Effector CD8-positive, alpha-beta T cell (primary cell): ENCODE data around the gene STPG2.
"Not testable (repeated sequence)": the region's sequence is repeated elsewhere in the genome, so short reads cannot be mapped to it uniquely, and the experiment has no call there.

ENCODE experiments used
- DNase-seq: peaks from one replicate; lab custom pipeline; 2025; lab: John Stamatoyannopoulos, UW

STPG2 gene

DNA sequence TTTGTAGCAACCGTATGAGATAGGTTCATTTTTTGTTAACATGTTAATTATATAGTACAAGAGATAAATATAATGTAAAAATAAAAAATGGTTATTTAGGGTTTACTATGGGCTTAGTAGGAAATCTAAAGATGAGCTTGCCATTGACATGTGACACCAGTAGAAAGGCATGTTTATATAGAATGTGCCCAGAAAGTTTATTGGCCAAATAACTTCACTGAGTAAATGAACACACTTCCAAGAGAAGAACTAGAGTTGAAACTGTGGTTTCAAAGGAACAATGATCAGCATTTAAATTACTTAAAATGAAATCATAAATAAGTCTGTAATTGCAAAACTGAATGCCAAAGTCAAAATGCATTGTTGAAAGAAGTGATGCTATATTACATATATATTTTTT is 503.3 kb downstream of the STPG2 start:
- DNase-seq, result no peak

DNA sequence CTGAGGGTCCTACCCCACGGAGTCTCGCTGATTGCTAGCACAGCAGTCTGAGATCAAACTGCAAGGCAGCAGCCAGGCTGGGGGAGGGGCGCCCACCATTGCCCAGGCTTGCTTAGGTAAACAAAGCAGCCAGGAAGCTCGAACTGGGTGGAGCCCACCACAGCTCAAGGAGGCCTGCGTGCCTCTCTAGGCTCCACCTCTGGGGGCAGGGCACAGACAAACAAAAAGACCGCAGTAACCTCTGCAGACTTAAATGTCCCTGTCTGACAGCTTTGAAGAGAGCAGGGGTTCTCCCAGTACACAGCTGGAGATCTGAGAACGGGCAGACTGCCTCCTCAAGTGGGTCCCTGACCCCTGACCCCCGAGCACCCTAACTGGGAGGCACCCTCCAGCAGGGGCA is 509.4 kb downstream of the STPG2 start:
- not testable (repeated sequence) for DNase-seq

- no peak for DNase-seq
Observed at GRCh38 chr4:97627750-97628149, 515.5 kb downstream of the STPG2 start.

DNA sequence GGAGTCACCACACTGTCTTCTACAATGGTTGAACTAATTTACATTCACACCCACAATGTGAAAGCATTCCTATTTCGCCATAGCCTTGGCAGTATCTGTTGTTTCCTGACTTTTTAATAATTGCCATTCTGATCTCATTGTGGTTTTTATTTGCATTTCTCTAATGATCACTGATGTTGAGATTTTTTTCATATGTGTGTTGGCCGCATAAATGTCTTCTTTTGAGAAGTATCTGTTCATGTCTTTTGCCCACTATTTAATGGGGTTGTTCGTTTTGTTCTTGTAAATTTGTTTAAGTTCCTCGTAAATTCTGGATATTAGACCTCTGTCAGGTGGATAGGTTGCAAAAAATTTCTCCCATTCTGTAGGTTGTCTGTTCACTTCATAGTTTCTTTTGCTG is 519.1 kb downstream of the STPG2 start:
- DNase-seq, result no peak

DNA sequence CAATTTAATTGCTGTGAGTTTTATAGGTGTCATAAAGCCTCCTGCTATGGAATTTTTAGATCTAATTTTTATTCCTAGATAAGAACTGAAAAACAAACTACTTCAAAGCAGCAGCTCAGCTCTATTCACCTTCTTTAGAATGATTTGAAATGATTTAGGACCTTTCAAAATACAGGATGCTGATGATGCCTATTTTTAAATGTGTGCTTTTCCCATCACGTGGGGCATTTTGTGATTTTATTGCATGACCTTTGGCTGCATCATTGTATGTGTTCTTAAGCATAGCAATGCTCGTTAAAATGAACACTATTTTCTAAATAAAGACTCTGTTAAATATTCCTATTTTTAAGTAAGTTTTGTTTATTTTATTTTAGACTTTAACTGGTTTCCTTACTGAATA is 537.3 kb downstream of the STPG2 start:
- DNase-seq, result no peak

DNA sequence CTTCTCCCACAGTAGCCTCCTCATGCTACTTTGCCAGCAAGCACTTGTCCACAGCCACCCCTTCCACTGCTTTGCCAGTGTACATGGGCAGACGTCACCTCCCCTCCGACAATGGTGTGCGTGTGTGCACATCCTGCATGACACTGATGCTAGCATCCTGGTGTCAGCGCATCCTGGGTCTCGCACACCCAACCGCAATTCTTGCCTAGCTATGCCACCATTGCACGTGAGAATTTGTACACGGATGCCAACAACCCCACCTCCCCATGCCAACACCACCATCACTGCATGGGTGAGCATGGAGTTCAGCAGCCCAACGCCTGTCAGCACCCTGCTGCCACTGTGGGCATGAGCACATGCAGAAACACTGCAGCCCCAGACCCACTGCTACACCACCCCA is 550.0 kb downstream of the STPG2 start:
- DNase-seq, result no peak

DNA sequence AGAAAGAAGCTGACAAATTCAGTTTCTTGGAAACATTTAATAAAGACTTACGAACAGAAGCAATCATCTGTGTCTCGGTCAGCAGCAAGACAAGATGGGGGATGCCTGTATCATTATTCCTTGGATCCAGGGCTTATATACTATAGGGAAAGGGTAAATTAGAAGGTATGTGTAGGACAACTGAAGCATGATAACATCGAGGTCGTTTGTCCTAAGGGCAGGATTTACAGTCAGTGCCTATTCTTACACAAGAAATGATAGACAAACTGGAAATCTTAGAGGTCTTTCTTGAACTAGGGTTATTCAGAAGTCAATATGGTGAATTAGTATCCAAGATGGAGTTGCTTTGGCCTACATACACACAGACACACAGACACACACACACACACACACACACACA is 553.0 kb downstream of the STPG2 start:
- no peak for DNase-seq

DNA sequence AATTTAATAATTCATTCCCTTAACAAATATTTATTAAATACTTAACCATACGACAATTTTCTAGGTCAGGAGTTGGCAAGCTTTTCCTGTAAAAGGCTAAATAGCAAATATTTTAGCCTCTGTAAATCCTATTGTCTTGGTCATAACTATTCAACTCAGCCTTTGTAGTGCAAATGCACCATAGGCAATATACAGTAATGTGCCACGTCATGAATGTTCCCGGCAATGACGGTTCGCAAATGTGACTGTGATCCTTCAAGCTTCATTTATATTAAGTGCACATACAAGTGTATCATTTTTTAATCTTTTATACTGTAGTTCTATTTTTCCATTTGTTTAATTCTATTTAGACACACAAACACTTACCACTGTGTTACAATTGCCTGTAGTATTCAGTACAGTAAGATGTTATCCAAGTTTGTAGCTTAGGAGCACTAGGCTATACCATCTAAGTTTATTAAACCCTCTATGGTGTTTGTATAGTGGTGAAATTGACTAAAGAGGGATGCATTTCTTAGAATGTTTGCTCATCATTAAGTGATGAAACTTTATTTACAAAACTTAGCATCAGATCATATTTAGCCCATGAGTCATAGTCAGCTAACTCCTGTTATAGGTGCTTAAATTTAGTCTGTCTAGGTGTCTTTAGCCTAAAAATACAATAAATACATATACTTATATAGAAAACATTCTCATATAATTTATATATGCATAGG is 553.6 kb downstream of the STPG2 start:
- DNase-seq, result no peak

DNA sequence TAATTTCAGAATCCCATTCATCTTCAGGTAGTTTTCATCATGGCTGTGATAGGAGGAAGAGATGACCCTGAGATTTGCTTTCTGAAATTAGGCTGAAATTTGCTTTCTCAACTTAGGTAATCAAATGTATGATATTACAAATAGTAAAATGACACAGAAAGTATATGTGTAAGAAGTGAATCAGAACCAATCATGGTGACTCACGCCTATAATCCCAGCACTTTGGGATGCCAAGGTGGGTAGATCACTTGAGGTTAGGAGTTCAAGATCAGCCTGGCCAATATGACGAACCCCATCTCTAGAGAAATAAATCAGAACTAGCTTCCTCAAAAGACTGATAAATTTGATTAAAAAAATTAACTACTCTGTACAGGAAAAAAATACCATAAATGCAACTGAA is 555.4 kb downstream of the STPG2 start:
- no peak for DNase-seq

GRCh38 chr4:97585274-97585673 is 558.0 kb downstream of the STPG2 start:
- DNase-seq, result no peak

- no peak for DNase-seq
Observed at GRCh38 chr4:97582890-97583289, 560.4 kb downstream of the STPG2 start.

GRCh38 chr4:97577004-97577403 is 566.3 kb downstream of the STPG2 start:
- DNase-seq, result no peak

DNA sequence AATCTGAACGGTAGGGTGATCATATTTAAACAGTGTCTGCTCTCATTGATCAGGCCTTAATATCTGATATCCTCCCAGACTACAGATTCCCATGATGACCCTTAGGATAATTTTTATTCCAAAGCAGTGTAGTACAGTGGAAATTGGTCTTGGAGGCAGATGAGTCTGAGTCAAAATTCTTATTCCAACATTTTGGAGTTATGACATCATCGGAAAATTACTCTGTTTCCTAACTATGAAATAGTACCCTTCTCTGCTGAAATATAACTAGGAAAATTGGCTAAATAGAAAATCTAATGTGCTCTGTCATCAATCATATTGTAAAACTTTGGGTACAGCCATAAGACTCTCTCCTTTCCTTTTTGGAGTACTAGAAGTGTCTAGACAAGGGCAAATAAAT is 583.3 kb downstream of the STPG2 start:
- no peak for DNase-seq

DNA sequence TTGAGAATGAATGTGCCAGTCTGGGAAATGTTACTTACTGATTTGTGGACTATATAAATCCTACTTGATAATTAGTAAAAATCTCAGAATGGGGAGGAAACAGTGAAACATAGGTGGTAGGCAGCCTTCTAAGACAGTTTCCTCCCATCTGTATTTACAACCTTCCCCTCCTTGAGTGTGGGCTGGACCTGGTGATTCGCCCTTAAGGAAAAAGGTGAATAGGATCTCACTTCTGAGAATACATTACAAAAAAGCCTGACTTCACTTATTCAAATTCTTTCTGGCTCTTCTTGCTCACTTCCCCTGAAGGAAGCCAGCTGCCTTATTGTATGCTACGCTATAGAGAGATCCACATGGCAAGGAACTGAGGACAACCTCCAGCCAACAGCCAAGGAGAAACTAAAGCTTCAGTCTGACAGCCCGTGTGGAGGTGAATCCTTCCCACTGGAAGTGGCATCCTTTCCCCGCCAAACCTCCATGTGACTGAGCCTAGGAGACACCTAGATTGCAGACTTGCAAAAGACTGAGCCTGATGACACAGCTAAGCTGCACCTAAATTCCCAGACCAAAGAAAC is 585.0 kb downstream of the STPG2 start:
- no peak for DNase-seq

GRCh38 chr4:97550637-97551036 is 592.6 kb downstream of the STPG2 start:
- not testable (repeated sequence) for DNase-seq

GRCh38 chr4:97548943-97549583 is 594.2 kb downstream of the STPG2 start:
- no peak for DNase-seq

- no peak for DNase-seq
Observed at GRCh38 chr4:97548186-97548585, 595.1 kb downstream of the STPG2 start.

DNA sequence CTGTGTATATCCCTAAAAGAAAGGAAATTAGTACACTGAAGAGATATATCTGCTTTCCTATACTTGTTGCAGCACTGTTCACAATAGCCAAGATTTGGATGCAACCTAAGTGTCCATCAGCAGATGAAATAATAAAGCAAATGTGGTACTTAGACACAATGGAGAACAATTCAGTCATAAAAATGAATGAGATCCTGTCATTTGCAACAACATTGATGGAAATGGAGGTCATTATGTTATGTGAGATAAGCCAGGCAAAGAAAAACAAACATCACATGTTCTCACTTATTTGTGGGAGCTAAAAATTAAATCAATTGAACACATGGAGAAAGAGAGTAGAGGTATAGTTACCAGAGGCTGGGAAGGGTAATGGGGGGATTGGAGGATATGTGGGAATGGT is 611.9 kb downstream of the STPG2 start:
- DNase-seq, result no peak

- no peak for DNase-seq
Observed at GRCh38 chr4:97530676-97531075, 612.6 kb downstream of the STPG2 start.

GRCh38 chr4:97525236-97525635 is 618.0 kb downstream of the STPG2 start:
- DNase-seq, result no peak

- DNase-seq, result no peak
Observed at GRCh38 chr4:97517939-97518338, 625.3 kb downstream of the STPG2 start.

DNA sequence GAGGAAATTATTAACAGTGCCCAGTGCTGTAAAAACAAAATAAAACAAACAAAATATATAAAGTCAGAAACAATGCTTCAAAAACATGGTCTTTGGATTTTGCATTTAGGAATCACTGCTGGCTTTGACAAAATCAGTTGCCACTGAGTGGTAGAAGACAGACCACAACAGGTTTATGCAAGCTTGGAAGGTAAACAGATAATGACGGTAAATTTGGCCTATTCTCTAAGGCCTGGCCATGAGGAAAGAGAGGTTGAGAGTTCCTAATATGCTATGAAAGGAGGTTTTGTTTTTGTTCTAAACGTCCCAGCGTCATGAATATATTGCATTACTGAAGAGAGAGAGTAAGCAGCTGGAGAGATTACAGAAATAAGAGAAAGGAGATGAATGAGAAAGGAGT is 629.4 kb downstream of the STPG2 start:
- DNase-seq, result no peak
